Gastroesophageal sphincter (tissue), 3 donors: ENCODE results near the gene OPRL1.
A peak's percentile ranks its signal among the peaks of the same experiment; 100 is the strongest.

Experiments
- EP300 ChIP-seq: sonication (generic); formaldehyde crosslinking; IDR thresholded peaks from one replicate; pipeline ENCODE4 v1.6.1; 2017; ENCODE audit warnings: antibody characterized with exemption, mild to moderate bottlenecking
- POLR2A ChIP-seq, 2 donors: fragments of 450-650 bp; IDR thresholded peaks; one replicate each; pipeline ENCODE4 v1.6.1; 2017; ENCODE audit warnings: antibody characterized with exemption in 2 of 2, mild to moderate bottlenecking in 2 of 2, moderate library complexity in 1 of 2
- POLR2AphosphoS5 ChIP-seq: sonication (generic); formaldehyde crosslinking; IDR thresholded peaks from one replicate; pipeline ENCODE4 v1.6.1; 2017; ENCODE audit warnings: antibody characterized with exemption
- TF ChIP-seq, protein P1 (sequence below), 4 experiments: fragments of 200-600 bp in 2 of 4; fragments of 450-650 bp in 2 of 4; sonication (generic) in 1 of 4; IDR thresholded peaks; one replicate each; pipeline ENCODE4 v1.5.1; 2017 to 2019; ENCODE audit warnings: antibody characterized with exemption in 4 of 4, mild to moderate bottlenecking in 2 of 4, moderate library complexity in 2 of 4

DNA sequence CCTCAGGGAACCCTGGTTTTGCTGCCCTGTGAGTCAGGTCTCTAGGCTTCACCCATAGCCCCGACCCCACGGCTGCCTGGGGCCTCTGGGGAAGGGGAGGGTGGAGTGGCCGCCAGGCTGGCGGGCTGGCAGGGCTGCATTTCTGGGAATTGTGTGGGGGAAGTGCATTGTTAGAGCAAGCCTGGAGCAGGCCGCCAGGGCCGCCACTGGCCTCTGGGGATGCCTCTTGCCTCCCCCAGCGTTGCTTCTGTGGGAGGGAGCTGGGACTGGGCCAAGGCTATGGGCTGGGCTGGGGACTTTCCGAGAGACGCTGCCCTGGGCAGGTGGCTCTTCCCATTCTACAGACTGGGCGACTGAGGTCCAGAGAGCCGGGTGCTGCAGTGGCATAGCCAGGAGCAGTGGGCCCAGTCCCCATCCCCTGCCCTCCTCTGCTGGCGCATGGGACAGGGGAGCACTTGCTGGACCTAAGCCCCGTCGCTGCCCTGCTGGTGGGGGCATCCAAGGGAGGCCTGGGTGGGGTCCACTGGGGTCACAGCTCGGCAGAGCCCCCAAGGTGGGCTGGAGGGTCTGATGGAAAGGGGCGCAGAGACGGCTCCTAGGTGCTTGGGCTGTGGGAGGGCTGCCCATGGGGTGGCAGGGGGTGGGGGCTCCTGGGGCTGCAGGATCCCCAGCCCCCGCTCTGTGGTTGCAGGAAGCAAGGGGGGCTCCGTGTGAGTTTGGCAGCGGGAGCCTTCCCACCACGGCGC lies 23.8 kb upstream of the OPRL1 start:
- TF ChIP-seq EP300 (no peak), POLR2AphosphoS5 (peak; percentile 16), POLR2A (IDR thresholded peaks at IDR 0.05) (no peak)
- TF ChIP-seq, protein P1, sequence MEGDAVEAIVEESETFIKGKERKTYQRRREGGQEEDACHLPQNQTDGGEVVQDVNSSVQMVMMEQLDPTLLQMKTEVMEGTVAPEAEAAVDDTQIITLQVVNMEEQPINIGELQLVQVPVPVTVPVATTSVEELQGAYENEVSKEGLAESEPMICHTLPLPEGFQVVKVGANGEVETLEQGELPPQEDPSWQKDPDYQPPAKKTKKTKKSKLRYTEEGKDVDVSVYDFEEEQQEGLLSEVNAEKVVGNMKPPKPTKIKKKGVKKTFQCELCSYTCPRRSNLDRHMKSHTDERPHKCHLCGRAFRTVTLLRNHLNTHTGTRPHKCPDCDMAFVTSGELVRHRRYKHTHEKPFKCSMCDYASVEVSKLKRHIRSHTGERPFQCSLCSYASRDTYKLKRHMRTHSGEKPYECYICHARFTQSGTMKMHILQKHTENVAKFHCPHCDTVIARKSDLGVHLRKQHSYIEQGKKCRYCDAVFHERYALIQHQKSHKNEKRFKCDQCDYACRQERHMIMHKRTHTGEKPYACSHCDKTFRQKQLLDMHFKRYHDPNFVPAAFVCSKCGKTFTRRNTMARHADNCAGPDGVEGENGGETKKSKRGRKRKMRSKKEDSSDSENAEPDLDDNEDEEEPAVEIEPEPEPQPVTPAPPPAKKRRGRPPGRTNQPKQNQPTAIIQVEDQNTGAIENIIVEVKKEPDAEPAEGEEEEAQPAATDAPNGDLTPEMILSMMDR (IDR thresholded peaks at IDR 0.05), result no peak
